CD4-positive, alpha-beta T cell treated with Interleukin-1 beta for 1 hour (primary cell): ENCODE results near the gene UACA.
"Not testable (repeated sequence)": the region's sequence is repeated elsewhere in the genome, so short reads cannot be mapped to it uniquely, and the experiment has no call there.

Source experiments
- DNase-seq, 2 donors: peaks; one replicate each; pipeline ENCODE4 v3.0.0-alpha.2; 2020 to 2022

Gene UACA

GRCh38 chr15:70618929-70619328, 144.4 kb downstream of the UACA start:
- DNase-seq: no peak

GRCh38 chr15:70617911-70618287, 145.5 kb downstream of the UACA start:
- DNase-seq: no peak

GRCh38 chr15:70617076-70617910, 146.1 kb downstream of the UACA start:
- DNase-seq: no peak

GRCh38 chr15:70616311-70616756, 147.0 kb downstream of the UACA start:
- not testable (repeated sequence) for DNase-seq

GRCh38 chr15:70615435-70616310, 147.7 kb downstream of the UACA start:
- no peak for DNase-seq

GRCh38 chr15:70614221-70614620, 149.1 kb downstream of the UACA start:
- no peak for DNase-seq

- no peak for DNase-seq
Measured at GRCh38 chr15:70613271-70613670, 150.1 kb downstream of the UACA start.

GRCh38 chr15:70611286-70611685, 152.1 kb downstream of the UACA start:
- DNase-seq: no peak

- DNase-seq: no peak
Measured at GRCh38 chr15:70610541-70610940, 152.8 kb downstream of the UACA start.

GRCh38 chr15:70609889-70610288, 153.5 kb downstream of the UACA start:
- DNase-seq: no peak

- no peak for DNase-seq
Measured at GRCh38 chr15:70608144-70608543, 155.2 kb downstream of the UACA start.

- DNase-seq: no peak
Measured at GRCh38 chr15:70605606-70606410, 157.6 kb downstream of the UACA start.

- DNase-seq: no peak
Measured at GRCh38 chr15:70604666-70605315, 158.6 kb downstream of the UACA start.
